ENCODE data around the gene DHRS12.

The DHRS12 gene, protein sequence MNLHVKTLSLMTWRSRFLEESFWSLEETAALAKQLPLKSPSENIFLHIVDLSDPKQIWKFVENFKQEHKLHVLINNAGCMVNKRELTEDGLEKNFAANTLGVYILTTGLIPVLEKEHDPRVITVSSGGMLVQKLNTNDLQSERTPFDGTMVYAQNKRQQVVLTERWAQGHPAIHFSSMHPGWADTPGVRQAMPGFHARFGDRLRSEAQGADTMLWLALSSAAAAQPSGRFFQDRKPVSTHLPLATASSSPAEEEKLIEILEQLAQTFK

DNA sequence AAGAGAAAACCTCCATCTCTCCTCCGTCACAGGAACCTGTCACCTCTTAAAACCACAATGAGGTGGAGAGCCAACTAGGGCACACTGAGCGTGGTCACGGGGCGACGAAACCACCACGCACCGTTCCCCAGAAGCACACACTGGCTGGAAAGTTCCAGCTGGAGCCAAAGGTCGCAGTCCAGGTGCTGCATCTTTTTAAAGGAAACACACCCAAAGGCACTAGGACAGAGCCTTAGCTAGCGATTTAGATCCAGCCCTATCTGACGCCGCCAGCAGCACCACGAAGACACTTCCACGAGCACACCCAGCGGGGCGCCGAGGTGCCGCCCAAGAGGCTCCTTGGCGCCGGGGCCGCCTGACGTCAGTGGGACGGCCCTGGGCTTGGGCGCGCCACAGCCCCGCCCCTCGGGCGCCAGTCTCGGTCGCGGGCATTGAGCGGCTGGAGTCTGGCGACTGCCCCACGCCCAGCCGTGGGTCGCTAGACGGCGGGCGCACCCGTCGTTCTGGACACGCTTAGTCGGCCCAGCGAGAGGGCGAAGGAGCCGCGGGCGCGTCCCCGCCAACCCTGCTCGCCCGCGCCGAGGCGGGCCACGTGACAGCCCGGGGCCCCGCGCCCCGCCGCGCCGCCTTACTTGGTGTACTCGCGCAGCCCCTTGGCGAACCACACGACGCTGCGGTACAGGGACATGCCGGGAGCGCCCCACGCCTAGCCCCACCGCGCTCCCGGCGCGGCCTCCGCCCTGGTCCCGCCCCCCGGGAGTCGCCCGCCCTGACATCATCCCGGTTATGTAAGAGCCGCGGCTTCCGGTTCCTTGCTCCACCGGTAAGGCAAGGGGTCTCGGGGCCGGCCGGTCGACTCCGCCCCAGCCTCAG is at the start of gene DHRS12:
Gene DHRS12 (minus strand): TSS at position 742 of the 873 bp plus-strand sequence. CDS start 4,504 bp downstream, outside the sequence.
- peak; percentile 71 to 75 for DNase-seq (ENCODE audit: low read depth in 2 of 2)

GRCh38 chr13:51849145-51850101 is 45.5 kb upstream of the DHRS12 start:
- no peak for DNase-seq (ENCODE audit: low read depth in 2 of 2)

DNA sequence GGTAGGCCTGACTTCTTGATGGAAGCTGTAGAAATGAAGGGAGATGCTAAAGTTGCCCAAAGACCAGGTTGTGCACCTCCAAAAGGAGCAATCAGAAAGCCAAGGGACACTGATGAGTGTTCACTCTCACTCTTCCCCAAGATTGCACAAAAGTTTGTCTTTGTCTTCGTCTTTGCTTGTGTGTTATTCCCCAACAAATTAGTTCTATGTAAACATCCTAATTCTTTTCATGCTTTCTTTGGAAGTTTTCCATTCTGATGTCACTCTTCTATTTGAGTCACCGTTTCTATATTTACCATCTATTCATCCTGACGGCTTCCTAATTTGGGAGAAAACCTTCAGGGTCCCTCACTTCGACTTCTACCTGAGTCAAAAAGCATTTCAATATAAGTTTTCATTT is 44.7 kb upstream of the DHRS12 start:
- no peak for DNase-seq (ENCODE audit: low read depth in 2 of 2)

- DNase-seq (ENCODE audit: low read depth in 2 of 2), result no peak
Observed at GRCh38 chr13:51846756-51847155, 42.8 kb upstream of the DHRS12 start.

- DNase-seq (ENCODE audit: low read depth in 2 of 2), result no peak
Observed at GRCh38 chr13:51845574-51846318, 41.8 kb upstream of the DHRS12 start.

- DNase-seq (ENCODE audit: low read depth in 2 of 2), result peak; percentile 33 to 62
Observed at GRCh38 chr13:51844862-51845573, 41.1 kb upstream of the DHRS12 start, which contains the start of gene TMEM272. TMEM272 (minus strand) TSS chr13:51845177; CDS start chr13:51838530, 6,647 bp downstream.

- DNase-seq (ENCODE audit: low read depth in 2 of 2), result no peak
Observed at GRCh38 chr13:51843529-51843928, 39.6 kb upstream of the DHRS12 start.

GRCh38 chr13:51841732-51842131 is 37.8 kb upstream of the DHRS12 start:
- no peak for DNase-seq (ENCODE audit: low read depth in 2 of 2)

- no peak for DNase-seq (ENCODE audit: low read depth in 2 of 2)
Observed at GRCh38 chr13:51840917-51841316, 37.0 kb upstream of the DHRS12 start.

- DNase-seq (ENCODE audit: low read depth in 2 of 2), result no peak
Observed at GRCh38 chr13:51839711-51840540, 36.0 kb upstream of the DHRS12 start.

DNA sequence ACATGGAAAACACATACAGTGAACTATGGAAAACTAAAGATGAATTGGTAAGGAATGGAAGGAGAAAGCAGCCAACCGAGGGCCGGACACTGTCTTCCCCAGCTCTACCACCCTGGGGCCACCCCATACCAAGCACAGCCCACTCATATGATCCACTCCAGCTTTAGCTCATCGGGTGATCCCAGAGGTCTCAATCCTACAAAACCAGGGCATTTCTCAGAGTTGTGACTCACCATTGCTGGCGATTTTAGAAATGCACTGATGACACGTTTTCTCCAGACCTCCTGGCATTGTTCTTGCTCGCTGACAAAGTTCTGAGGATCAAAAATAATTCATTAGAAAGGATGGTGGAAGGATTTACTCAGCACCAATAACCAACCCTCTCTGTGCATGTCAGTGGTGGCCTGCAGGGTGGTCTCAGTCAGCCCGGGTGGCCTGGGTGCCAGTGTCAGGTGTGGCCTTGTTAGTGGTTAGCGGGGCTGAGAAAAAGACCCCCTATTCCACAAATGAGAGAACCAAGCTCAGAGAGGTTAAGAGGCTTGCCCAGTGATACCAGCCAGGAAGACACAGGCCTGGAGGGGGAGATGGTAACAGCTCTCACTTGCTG is 34.4 kb upstream of the DHRS12 start:
- DNase-seq (ENCODE audit: low read depth in 2 of 2), result no peak

DNA sequence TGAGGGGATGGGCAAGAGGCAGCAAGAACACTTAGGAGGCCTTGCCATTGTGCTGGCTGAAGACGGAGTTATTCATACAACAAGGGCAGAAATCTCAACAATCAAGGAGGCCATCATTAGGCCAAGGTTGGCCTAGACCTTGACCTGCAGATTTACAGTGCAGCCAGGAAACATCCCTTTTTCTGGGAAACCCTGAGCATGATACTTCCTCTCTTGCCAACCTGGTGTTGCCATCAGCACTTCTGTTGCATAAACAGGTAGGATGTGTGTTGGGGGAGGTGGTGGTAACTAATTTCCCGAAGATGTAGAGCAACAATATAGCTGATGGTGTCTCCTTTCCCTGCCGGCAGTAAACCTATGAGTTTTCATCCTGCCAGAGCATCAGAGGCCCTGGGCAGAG is 33.1 kb upstream of the DHRS12 start:
- DNase-seq (ENCODE audit: low read depth in 2 of 2), result no peak

DNA sequence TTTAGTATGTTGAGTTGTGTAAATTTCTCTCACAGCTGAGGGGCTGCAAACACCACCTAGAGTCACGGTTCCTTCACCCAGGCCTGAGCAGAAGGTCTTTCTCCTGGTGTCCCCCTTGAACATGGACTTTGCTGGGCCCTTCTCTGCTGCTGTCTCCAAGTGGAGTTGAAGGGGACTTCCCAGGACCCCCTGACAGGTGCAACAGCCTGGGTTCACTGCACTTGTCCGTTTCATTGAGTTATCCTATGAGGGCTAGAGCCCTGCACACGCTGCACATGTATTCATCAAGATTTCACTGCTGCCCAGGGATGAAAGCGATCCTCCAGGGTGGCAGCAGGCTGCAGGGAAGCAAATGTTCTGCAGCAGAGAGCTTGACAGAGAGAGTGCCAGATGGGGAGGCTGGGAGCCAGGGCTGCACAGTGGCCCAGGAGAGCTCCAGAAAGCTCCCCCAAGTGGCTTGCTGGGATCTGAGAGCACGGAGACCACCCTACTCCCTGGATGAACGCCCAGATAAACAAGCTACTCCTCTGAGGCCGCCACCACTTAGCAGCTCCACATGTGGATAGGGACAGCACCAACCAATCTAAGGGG is 30.7 kb upstream of the DHRS12 start:
- no peak for DNase-seq (ENCODE audit: low read depth in 2 of 2)

DNA sequence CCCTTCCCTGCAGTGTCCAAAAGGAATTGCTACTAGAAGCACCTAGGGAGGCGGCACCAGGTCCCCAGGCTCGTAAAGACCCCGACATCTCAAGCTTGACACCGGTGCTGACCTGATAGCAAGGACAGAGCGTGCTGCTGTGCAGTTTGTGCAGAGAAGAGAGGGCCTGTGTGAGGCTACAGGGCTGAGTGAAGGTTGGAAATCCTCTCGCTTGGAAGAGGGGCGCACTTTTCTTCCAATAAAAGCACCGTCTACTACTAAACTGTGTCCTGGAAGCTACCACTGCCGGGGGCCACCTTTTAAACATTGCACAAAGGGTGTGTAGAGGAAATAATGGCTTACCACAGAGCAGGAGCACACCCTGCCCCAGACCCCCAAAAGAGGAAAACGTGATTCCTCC is 30.0 kb upstream of the DHRS12 start:
- DNase-seq (ENCODE audit: low read depth in 2 of 2), result no peak

DNA sequence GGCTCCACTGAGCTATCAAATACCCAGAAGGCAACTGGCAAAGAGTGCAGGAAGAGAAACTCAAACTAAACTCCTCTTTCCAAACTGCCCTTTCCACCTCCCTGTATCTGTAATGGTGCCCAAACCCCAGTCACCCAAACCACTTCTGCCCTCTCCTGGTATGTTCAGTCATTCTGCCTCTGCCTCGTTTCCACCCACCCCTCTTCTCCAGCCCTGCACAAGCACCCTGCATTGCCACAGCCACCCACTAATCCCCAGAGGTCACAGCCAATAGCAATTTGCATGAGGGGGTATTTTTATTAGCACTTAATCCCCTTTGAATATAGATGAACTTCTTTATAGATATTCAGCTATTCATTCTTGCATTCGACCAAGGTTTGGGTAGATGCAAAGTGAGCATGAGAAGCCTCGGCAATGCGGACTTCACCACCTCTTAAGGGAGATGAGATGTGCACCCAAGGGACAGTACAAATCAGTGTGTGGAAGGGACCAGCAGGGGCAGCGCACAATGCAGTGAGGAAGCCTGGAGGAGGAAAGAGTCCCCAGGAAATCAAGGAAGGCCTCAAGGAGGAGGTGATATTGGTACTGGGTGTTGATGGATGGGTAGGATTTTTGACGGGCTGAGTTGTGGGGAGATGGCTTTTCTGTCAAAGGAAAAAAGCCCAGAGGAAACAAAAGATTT is 28.6 kb upstream of the DHRS12 start:
- no peak for DNase-seq (ENCODE audit: low read depth in 2 of 2)

- DNase-seq (ENCODE audit: low read depth in 2 of 2), result no peak
Observed at GRCh38 chr13:51831519-51831918, 27.6 kb upstream of the DHRS12 start.

GRCh38 chr13:51829568-51829899 is 25.6 kb upstream of the DHRS12 start:
- no peak for DNase-seq (ENCODE audit: low read depth in 2 of 2)

All from stimulated activated CD4-positive, alpha-beta T cell treated with anti-CD3 and anti-CD28 coated beads, Interleukin-12 subunit alpha, Interleukin-12 subunit beta, amount 100 ng/mL, for 24 hours (primary cell).